HG03064 (cell line): ENCODE data around the gene AGBL4.
"Not testable (repeated sequence)": the region's sequence is repeated elsewhere in the genome, so short reads cannot be mapped to it uniquely, and the experiment has no call there.

Experiments
- ATAC-seq: cut with Tn5 transposase; IDR thresholded peaks from one replicate; pipeline ENCODE4 v1.9.1; 2021; ENCODE audit warnings: low read depth; ENCODE audit not compliant: unreplicated experiment

AGBL4 gene

GRCh38 chr1:49319426-49319963 lies 704.3 kb downstream of the AGBL4 start:
- ATAC-seq, result no peak

- no peak for ATAC-seq
Measured at GRCh38 chr1:49318218-49318617, 705.5 kb downstream of the AGBL4 start.

- no peak for ATAC-seq
Measured at GRCh38 chr1:49307457-49307856, 716.3 kb downstream of the AGBL4 start.

- no peak for ATAC-seq
Measured at GRCh38 chr1:49306507-49307070, 717.2 kb downstream of the AGBL4 start.

GRCh38 chr1:49302400-49302799 lies 721.4 kb downstream of the AGBL4 start:
- ATAC-seq, result not testable (repeated sequence)

GRCh38 chr1:49298304-49298703 lies 725.5 kb downstream of the AGBL4 start:
- no peak for ATAC-seq

- no peak for ATAC-seq
Measured at GRCh38 chr1:49297783-49298182, 726.0 kb downstream of the AGBL4 start.

GRCh38 chr1:49294539-49294938 lies 729.2 kb downstream of the AGBL4 start:
- no peak for ATAC-seq

- no peak for ATAC-seq
Measured at GRCh38 chr1:49293016-49293415, 730.7 kb downstream of the AGBL4 start.

GRCh38 chr1:49257211-49258049 lies 766.3 kb downstream of the AGBL4 start:
- ATAC-seq, result not testable (repeated sequence)

GRCh38 chr1:49252917-49253316 lies 770.8 kb downstream of the AGBL4 start:
- ATAC-seq, result no peak

- ATAC-seq, result no peak
Measured at GRCh38 chr1:49251019-49251784, 772.6 kb downstream of the AGBL4 start.

GRCh38 chr1:49240709-49241221 lies 783.0 kb downstream of the AGBL4 start:
- ATAC-seq, result no peak

GRCh38 chr1:49234988-49235387 lies 788.8 kb downstream of the AGBL4 start:
- no peak for ATAC-seq

GRCh38 chr1:49229555-49229954 lies 794.2 kb downstream of the AGBL4 start:
- ATAC-seq, result no peak

GRCh38 chr1:49226758-49227157 lies 797.0 kb downstream of the AGBL4 start:
- ATAC-seq, result no peak

- ATAC-seq, result no peak
Measured at GRCh38 chr1:49225464-49225863, 798.3 kb downstream of the AGBL4 start.

GRCh38 chr1:49213301-49213700 lies 810.5 kb downstream of the AGBL4 start:
- ATAC-seq, result no peak

- ATAC-seq, result no peak
Measured at GRCh38 chr1:49208712-49209111, 815.0 kb downstream of the AGBL4 start.

- ATAC-seq, result no peak
Measured at GRCh38 chr1:49204720-49205119, 819.0 kb downstream of the AGBL4 start.

- ATAC-seq, result no peak
Measured at GRCh38 chr1:49200738-49201137, 823.0 kb downstream of the AGBL4 start.
